AG09309 (cell line): Measurements from ENCODE around the gene NFASC.

ENCODE experiments used
- DNase-seq: peaks from one replicate; pipeline ENCODE4 v3.0.0-alpha.2; 2010; ENCODE audit warnings: low read depth
- H3K4me3 ChIP-seq: 2 replicates; pipeline ENCODE4 v1.5.1; 2011; ENCODE audit warnings: mild to moderate bottlenecking, low read depth, low read length, moderate library complexity; ENCODE audit not compliant: control insufficient read depth
- CTCF ChIP-seq: IDR thresholded peaks from 2 replicates; pipeline ENCODE4 v1.5.1; 2011; ENCODE audit warnings: mild to moderate bottlenecking, low read depth, low read length, inconsistent platforms; ENCODE audit not compliant: insufficient read depth, control insufficient read depth; ENCODE audit errors: missing control alignments

NFASC gene

GRCh38 chr1:204872262-204872881, 1.7 kb downstream of the NFASC start:
- H3K4me3 ChIP-seq, result no peak overlapping the region
- no peak for TF ChIP-seq CTCF
- peak; percentile 41 for DNase-seq

DNA sequence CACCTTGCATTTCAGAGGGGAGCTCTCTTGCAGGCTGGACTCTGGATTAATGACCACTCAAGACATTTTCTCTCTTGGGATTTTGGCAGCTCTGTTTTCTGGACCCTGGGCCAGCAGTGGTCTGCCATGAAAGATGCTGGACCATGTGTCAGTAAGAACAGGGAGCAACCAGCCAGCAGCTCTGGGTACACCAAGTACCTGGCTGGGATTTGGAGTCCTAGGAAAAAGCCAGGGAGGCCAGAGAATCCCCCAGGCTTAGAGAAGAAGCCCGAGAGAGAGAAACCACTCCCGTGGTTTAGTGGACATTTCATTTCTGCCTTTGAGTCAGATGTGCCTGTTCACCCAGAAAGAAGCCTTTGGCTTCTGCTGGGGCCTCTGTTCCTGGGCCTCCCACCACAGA, 2.5 kb downstream of the NFASC start:
- no peak overlapping the region for H3K4me3 ChIP-seq
- DNase-seq, result no peak
- no peak for TF ChIP-seq CTCF

GRCh38 chr1:204873714-204874113, 3.1 kb downstream of the NFASC start:
- no peak overlapping the region for H3K4me3 ChIP-seq
- DNase-seq, result no peak
- TF ChIP-seq CTCF, result no peak

DNA sequence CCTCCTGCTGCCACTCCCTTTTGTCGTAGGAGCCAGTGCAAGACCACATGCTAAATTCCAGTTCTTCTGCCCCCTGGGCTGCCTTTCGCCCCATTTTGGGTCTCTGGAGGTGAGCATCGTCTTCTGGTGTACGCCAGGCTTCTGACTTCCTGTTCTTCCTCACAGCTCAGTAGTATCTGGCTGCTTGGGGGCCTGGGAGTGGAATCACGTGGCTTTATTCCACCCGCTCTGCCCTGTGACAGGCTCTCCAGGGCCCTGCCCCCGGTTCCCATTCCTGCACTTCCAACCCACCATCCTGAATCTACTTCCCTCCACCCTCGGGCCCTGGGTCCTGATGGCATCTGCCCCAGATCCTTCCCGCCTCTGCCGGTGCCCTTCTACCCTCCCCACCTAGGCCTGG, 3.6 kb downstream of the NFASC start:
- no peak for TF ChIP-seq CTCF
- DNase-seq, result no peak
- no peak overlapping the region for H3K4me3 ChIP-seq

GRCh38 chr1:204875255-204875654, 4.6 kb downstream of the NFASC start:
- H3K4me3 ChIP-seq, result no peak overlapping the region
- TF ChIP-seq CTCF, result no peak
- no peak for DNase-seq

GRCh38 chr1:204878621-204879234, 8.1 kb downstream of the NFASC start:
- no peak for DNase-seq
- no peak for TF ChIP-seq CTCF
- no peak overlapping the region for H3K4me3 ChIP-seq
